Right atrium auricular region (tissue), 2 donors: Measurements from ENCODE around the gene PEPD. TPM values are rescaled to one million over a fixed set of nuclear protein-coding genes. Genes with fewer than 3 reads are reported as not detected.
"Not testable (repeated sequence)": the region's sequence is repeated elsewhere in the genome, so short reads cannot be mapped to it uniquely, and the experiment has no call there.

Experiments
- DNase-seq: peaks from one replicate; pipeline ENCODE4 v3.0.0-alpha.2; 2019; ENCODE audit warnings: low spot score
- H3K27ac ChIP-seq, 2 donors: fragments of 200-600 bp; sonication (generic); 1 replicate in 1 of 2; 2 replicates in 1 of 2; pipeline ENCODE4 v1.5.1; 2016 to 2019
- H3K27me3 ChIP-seq, 2 donors: fragments of 200-600 bp; sonication (generic); one replicate each; pipeline versions ENCODE4 v1.5.1 to v1.6.0; 2017 to 2019
- H3K36me3 ChIP-seq: fragments of 200-600 bp; sonication (generic); one replicate; pipeline ENCODE4 v1.5.1; 2016
- H3K4me1 ChIP-seq, 2 donors: fragments of 200-600 bp; sonication (generic); one replicate each; pipeline versions ENCODE4 v1.5.1 to v1.6.0; 2017 to 2019
- H3K4me3 ChIP-seq, 2 donors: fragments of 200-600 bp; sonication (generic); 1 replicate in 1 of 2; 2 replicates in 1 of 2; pipeline ENCODE4 v1.5.1; 2017 to 2019; ENCODE audit warnings: mild to moderate bottlenecking in 1 of 2, moderate library complexity in 1 of 2
- H3K9me3 ChIP-seq, 2 donors: fragments of 200-600 bp; sonication (generic); one replicate each; pipeline ENCODE4 v1.5.1; 2019
- total RNA-seq, 2 donors: library from RNA; depleted of rRNA; stranded (reverse); fragments of >200 nt; gene quantifications; one replicate each; pipeline ENCODE4 v1.1.0, GENCODE V29; 2016
- TF ChIP-seq, protein P1 (sequence below), 2 donors: fragments of 200-600 bp; sonication (generic); IDR thresholded peaks; one replicate each; pipeline ENCODE4 v1.5.1; 2019; ENCODE audit warnings: antibody characterized with exemption in 2 of 2

Gene PEPD
- total RNA-seq, 2 donors from 2014 or later, result 27.1 to 38.9 TPM

DNA sequence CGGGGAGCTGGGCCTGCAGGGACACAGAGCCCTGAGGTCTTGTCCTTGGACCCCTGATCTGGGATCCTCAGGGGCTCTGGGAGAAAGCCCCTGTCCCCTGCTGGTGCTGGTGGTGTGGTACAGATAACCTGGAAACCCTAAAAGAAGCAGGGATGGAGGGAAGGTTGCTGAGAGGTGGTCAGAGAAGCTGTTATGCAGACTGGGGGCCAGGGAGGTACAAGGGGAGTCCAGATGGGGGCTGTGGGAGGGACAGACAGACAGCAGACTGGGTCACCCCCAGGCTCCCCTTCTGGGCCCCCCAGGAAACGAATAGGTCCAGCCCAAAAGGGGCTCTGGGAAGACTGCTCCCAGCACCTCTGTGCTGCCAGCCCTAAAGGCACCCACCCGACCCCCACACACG is 34.7 kb upstream of the PEPD start:
- Histone ChIP-seq H3K27ac (no peak overlapping the region), H3K27me3 (no peaks in the 10 kb centered on the region), H3K9me3 (no peaks in the 10 kb centered on the region), H3K36me3 (no peaks in the 10 kb centered on the region), H3K4me3 (no peak overlapping the region), H3K4me1 (no peaks in the 10 kb centered on the region)
- DNase-seq, result no peak
- TF ChIP-seq, protein P1, sequence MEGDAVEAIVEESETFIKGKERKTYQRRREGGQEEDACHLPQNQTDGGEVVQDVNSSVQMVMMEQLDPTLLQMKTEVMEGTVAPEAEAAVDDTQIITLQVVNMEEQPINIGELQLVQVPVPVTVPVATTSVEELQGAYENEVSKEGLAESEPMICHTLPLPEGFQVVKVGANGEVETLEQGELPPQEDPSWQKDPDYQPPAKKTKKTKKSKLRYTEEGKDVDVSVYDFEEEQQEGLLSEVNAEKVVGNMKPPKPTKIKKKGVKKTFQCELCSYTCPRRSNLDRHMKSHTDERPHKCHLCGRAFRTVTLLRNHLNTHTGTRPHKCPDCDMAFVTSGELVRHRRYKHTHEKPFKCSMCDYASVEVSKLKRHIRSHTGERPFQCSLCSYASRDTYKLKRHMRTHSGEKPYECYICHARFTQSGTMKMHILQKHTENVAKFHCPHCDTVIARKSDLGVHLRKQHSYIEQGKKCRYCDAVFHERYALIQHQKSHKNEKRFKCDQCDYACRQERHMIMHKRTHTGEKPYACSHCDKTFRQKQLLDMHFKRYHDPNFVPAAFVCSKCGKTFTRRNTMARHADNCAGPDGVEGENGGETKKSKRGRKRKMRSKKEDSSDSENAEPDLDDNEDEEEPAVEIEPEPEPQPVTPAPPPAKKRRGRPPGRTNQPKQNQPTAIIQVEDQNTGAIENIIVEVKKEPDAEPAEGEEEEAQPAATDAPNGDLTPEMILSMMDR (IDR thresholded peaks at IDR 0.05), result no peak

DNA sequence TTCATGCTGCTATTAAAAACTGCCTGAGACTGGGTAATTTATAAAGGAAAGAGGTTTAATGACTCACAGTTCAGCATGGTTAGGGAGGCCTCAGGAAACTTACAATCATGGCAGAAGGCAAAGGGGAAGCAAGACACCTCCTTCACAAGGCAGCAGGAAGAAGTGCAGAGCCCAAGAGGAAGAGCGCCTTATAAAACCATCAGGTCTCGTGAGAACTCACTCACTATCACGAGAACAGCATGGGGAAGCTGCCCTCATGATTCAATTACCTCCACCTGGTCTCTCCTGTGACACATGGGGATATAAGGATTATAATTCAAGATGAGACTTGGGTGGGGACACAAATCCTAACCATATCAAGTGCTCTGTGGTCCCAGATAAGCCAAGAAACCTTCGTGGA is 34.1 kb upstream of the PEPD start:
- H3K4me1 ChIP-seq, H3K27ac ChIP-seq, H3K9me3 ChIP-seq, DNase-seq, H3K36me3 ChIP-seq, H3K4me3 ChIP-seq, H3K27me3 ChIP-seq: not testable (repeated sequence)

DNA sequence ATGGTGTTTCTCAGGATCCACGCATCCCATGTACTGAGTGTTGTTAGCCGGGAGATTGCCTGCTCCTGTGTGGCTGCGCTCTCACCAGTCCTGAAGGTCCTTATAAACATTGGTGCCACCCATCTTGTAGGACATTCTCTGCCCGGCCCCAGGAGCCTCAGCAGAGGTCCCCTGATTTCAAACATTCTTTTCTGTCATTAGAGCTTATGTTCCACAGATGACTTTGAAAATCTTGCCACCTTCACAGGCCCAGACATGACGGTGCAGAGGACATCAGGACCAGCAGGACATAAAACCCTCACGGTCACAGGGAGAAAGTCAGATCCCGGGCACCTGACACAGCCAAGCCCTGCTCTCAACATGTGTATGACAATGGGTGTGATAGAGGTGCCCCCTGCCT is 33.2 kb upstream of the PEPD start:
- H3K36me3 ChIP-seq, result no peaks in the 10 kb centered on the region
- H3K27me3 ChIP-seq, result no peaks in the 10 kb centered on the region
- DNase-seq, result no peak
- H3K4me1 ChIP-seq, result no peaks in the 10 kb centered on the region
- no peak overlapping the region for H3K27ac ChIP-seq
- no peak overlapping the region for H3K4me3 ChIP-seq
- H3K9me3 ChIP-seq, result no peaks in the 10 kb centered on the region
- TF ChIP-seq, protein P1 (IDR thresholded peaks at IDR 0.05), result no peak

DNA sequence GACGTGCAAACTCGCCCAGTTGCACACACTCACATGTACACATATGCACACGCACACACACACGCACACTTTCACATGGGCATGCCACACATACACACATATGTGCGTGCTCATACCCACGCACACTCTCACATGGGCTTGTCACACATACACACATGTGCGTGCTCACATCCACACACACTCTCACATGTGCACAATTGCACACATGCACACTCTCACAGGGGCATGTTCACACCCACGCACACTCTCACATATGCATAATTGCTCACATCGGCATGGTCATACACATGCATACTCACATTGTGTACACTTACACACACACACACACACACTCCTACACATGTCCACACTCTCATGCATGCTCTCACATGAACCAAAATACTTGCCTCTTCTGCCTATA is 32.8 kb upstream of the PEPD start:
- TF ChIP-seq, protein P1 (IDR thresholded peaks at IDR 0.05), result no peak
- no peaks in the 10 kb centered on the region for H3K36me3 ChIP-seq
- no peak overlapping the region for H3K4me3 ChIP-seq
- H3K27ac ChIP-seq, result no peak overlapping the region
- DNase-seq, result no peak
- H3K27me3 ChIP-seq, result no peaks in the 10 kb centered on the region
- H3K4me1 ChIP-seq, result no peaks in the 10 kb centered on the region
- no peaks in the 10 kb centered on the region for H3K9me3 ChIP-seq

DNA sequence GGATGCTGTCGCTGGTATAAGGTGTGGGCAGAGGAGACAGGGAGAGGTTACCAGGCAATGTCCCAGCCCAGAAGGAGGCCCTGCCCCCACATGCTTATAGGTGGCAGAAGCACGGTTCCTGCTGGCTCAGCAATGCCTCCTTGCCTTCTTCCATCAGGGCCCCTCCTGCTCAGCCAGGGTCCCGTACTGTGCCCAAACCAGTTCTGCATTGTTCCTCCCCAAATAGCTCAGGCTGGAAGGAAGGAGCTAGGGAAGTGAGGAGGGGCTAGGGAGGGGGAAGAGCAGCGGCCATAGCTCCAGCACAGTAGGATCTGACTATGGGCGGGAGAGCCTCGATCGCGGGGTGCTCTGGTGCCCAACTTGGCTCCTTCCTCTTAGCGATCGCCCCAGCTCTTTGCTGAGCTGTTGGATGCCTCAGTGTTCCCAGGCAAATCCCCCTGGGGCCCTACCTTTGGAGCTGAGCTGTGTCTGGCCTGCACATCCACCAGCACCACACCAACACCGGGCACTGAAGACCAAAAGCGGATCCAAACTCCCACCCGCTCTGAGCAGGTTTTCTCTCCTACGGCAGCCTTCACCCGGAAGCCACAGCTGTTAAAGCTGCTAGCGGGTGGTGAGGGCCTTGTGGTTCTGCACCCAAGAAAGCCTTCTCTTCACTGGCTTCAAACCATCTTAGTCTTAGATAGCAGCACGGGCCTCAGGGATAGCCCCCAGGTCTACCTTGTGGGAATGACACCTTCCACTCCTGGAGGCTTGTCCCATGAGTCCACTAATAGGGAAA is 32.1 kb upstream of the PEPD start:
- TF ChIP-seq, protein P1 (IDR thresholded peaks at IDR 0.05), result no peak
- DNase-seq, result no peak
- no peak overlapping the region for H3K27ac ChIP-seq
- no peaks in the 10 kb centered on the region for H3K27me3 ChIP-seq
- no peaks in the 10 kb centered on the region for H3K9me3 ChIP-seq
- H3K4me1 ChIP-seq, result no peaks in the 10 kb centered on the region
- no peak overlapping the region for H3K4me3 ChIP-seq
- H3K36me3 ChIP-seq, result no peaks in the 10 kb centered on the region

DNA sequence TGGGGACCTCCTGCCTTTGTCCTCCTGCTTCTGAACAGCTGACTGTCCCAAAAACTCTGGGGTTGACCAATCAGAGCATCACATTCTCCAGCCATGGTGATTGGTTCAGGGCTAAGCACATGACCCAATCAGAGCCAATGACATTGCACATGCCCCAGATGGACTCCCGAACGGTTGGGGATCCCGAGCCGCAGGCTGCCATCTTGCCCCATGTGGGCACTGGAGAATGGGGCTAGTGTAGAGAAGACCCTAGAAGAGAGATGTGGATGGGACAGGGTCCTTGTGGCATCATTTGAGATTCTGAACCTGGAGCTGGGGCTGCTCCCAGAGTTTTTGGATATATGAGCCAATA is 31.3 kb upstream of the PEPD start:
- Histone ChIP-seq H3K27ac (no peak overlapping the region), H3K9me3 (no peaks in the 10 kb centered on the region), H3K4me1 (no peaks in the 10 kb centered on the region), H3K36me3 (no peaks in the 10 kb centered on the region), H3K27me3 (no peaks in the 10 kb centered on the region), H3K4me3 (no peak overlapping the region)
- TF ChIP-seq, protein P1 (IDR thresholded peaks at IDR 0.05), result no peak
- DNase-seq, result no peak
